Trophoblast cell (in vitro differentiated cells and primary cell): ENCODE data around the gene RWDD3.

ENCODE experiments used
- DNase-seq, 2 donors: peaks; one replicate each; pipeline ENCODE4 v3.0.0-alpha.2; 2016
- H2AFZ ChIP-seq: 2 replicates; pipeline ENCODE4 v1.6.1; 2013; ENCODE audit warnings: low read length, moderate library complexity, mild to moderate bottlenecking; ENCODE audit not compliant: insufficient read depth, poor library complexity
- H2AK5ac ChIP-seq: 2 replicates; pipeline ENCODE4 v1.6.1; 2013; ENCODE audit warnings: mild to moderate bottlenecking, low read length
- H2BK120ac ChIP-seq: 2 replicates; pipeline ENCODE4 v1.6.1; 2013; ENCODE audit warnings: low read length, mild to moderate bottlenecking, moderate library complexity; ENCODE audit not compliant: insufficient read depth, poor library complexity
- H2BK12ac ChIP-seq: 2 replicates; pipeline ENCODE4 v1.6.1; 2013; ENCODE audit warnings: mild to moderate bottlenecking, low read length, moderate library complexity
- H2BK5ac ChIP-seq: 2 replicates; pipeline ENCODE4 v1.6.1; 2013; ENCODE audit warnings: low read length, low read depth, moderate library complexity, mild to moderate bottlenecking; ENCODE audit not compliant: poor library complexity
- H3K14ac ChIP-seq: 2 replicates; pipeline ENCODE4 v1.6.1; 2013; ENCODE audit warnings: mild to moderate bottlenecking, low read length
- H3K18ac ChIP-seq: 2 replicates; pipeline ENCODE4 v1.6.1; 2013; ENCODE audit warnings: mild to moderate bottlenecking, low read length
- H3K23ac ChIP-seq: 2 replicates; pipeline ENCODE4 v1.6.1; 2013; ENCODE audit warnings: low read length
- H3K27ac ChIP-seq: 2 replicates; pipeline ENCODE4 v1.5.1; 2013; ENCODE audit warnings: low read depth, mild to moderate bottlenecking, inconsistent platforms, low read length, moderate library complexity
- H3K27me3 ChIP-seq: 2 replicates; pipeline ENCODE4 v1.6.1; 2013; ENCODE audit warnings: inconsistent platforms, mild to moderate bottlenecking, low read length, moderate library complexity; ENCODE audit not compliant: insufficient read depth
- H3K36me3 ChIP-seq, 2 experiments: 1 replicate in 1 of 2; 2 replicates in 1 of 2; pipeline ENCODE4 v1.6.1; 2013; ENCODE audit warnings: low read length in 2 of 2, mild to moderate bottlenecking in 2 of 2, moderate library complexity in 1 of 2; ENCODE audit not compliant: insufficient read depth in 2 of 2, control insufficient read depth in 1 of 2
- H3K4ac ChIP-seq: 2 replicates; pipeline ENCODE4 v1.6.1; 2013; ENCODE audit warnings: low read depth, mild to moderate bottlenecking, low read length, moderate library complexity
- H3K4me1 ChIP-seq, 2 experiments: 1 replicate in 1 of 2; 2 replicates in 1 of 2; pipeline ENCODE4 v1.6.1; 2013; ENCODE audit warnings: low read length in 2 of 2, mild to moderate bottlenecking in 2 of 2, moderate library complexity in 1 of 2; ENCODE audit not compliant: insufficient read depth in 2 of 2, control insufficient read depth in 1 of 2
- H3K4me2 ChIP-seq: 2 replicates; pipeline ENCODE4 v1.6.1; 2013; ENCODE audit warnings: inconsistent platforms, mild to moderate bottlenecking, low read length, moderate library complexity
- H3K4me3 ChIP-seq: 2 replicates; pipeline ENCODE4 v1.5.1; 2013; ENCODE audit warnings: mild to moderate bottlenecking, low read depth, low read length, inconsistent platforms
- H3K79me1 ChIP-seq: one replicate; pipeline ENCODE4 v1.6.1; 2013; ENCODE audit warnings: low read length
- H3K79me2 ChIP-seq: 2 replicates; pipeline ENCODE4 v1.6.1; 2013; ENCODE audit warnings: low read length, mild to moderate bottlenecking; ENCODE audit not compliant: control insufficient read depth, insufficient read depth, poor library complexity
- H3K9ac ChIP-seq: 2 replicates; pipeline ENCODE4 v1.6.1; 2013; ENCODE audit warnings: mild to moderate bottlenecking, low read length
- H3K9me3 ChIP-seq: 2 replicates; pipeline ENCODE4 v1.6.1; 2013; ENCODE audit warnings: low read depth, mild to moderate bottlenecking, control low read depth, inconsistent platforms, low read length; ENCODE audit not compliant: insufficient read depth
- H4K12ac ChIP-seq: 2 replicates; pipeline ENCODE4 v1.6.1; 2013; ENCODE audit warnings: low read depth, mild to moderate bottlenecking, low read length, moderate library complexity
- H4K8ac ChIP-seq: 2 replicates; pipeline ENCODE4 v1.6.1; 2013; ENCODE audit warnings: low read depth, mild to moderate bottlenecking, low read length, moderate library complexity
- H4K91ac ChIP-seq: one replicate; pipeline ENCODE4 v1.6.1; 2013; ENCODE audit warnings: low read depth, mild to moderate bottlenecking, low read length, moderate library complexity
- WGBS: extraction: QIAGEN DNeasy Blood & Tissue Kit; methylation state at CpG from one replicate; pipeline ENCODE4 v1.1.7; 2013; ENCODE audit warnings: missing lambda C conversion rate; ENCODE audit not compliant: insufficient read length, insufficient coverage; ENCODE audit errors: extremely low coverage; 5-methylcytosine and 5-hydroxymethylcytosine counted together

RWDD3 gene

GRCh38 chr1:95229706-95230105, 4.3 kb upstream of the RWDD3 start:
- Histone ChIP-seq H3K18ac (no peak overlapping the region), H2AK5ac (no peak overlapping the region), H3K36me3 (no peaks in the 10 kb centered on the region), H3K79me2 (peaks cover 7% of the 10 kb centered on the region), H3K9me3 (no peaks in the 10 kb centered on the region), H3K4ac (no peak overlapping the region), H2BK120ac (no peak overlapping the region), H3K27ac (no peak overlapping the region), H2AFZ (no peak overlapping the region), H3K4me2 (no peak overlapping the region), H3K27me3 (no peaks in the 10 kb centered on the region), H4K91ac (no peak overlapping the region), H2BK12ac (no peak overlapping the region), H3K23ac (no peak overlapping the region), H3K14ac (no peak overlapping the region), H3K9ac (no peak overlapping the region), H4K12ac (no peak overlapping the region), H3K4me3 (no peak overlapping the region), H2BK5ac (no peak overlapping the region), H3K4me1 (peaks cover 3 to 4% of the 10 kb centered on the region in 2 experiments), H3K79me1 (peaks cover 11% of the 10 kb centered on the region), H4K8ac (no peak overlapping the region)
- DNase-seq: no peak

DNA sequence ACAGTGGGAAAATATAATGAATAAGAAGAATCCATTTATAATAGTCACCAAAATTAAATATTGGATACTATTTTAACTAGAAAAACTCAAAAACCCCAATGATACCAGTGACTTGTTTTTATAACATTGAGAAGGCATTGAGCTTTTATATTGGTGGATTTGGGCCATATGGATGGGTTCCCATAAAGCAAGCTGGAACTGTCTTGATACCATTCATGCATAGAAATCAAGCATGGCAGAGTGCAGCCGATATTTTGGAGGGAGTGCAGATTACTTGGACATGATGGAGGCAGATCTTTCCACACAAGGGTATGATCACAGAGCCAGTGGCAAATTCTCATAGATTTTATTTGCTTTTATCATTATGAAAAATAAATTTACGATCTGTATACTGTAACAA, 3.8 kb upstream of the RWDD3 start:
- no peak for DNase-seq
- Histone ChIP-seq H3K79me1 (peaks cover 11% of the 10 kb centered on the region), H2BK120ac (no peak overlapping the region), H4K8ac (no peak overlapping the region), H3K18ac (no peak overlapping the region), H4K91ac (no peak overlapping the region), H2BK5ac (no peak overlapping the region), H3K79me2 (peaks cover 7% of the 10 kb centered on the region), H3K4me1 (peaks cover 3 to 4% of the 10 kb centered on the region in 2 experiments), H2AFZ (no peak overlapping the region), H3K36me3 (no peaks in the 10 kb centered on the region), H2BK12ac (no peak overlapping the region), H3K9me3 (no peaks in the 10 kb centered on the region), H3K4ac (no peak overlapping the region), H3K23ac (no peak overlapping the region), H3K4me2 (no peak overlapping the region), H3K27me3 (no peaks in the 10 kb centered on the region), H3K4me3 (no peak overlapping the region), H2AK5ac (no peak overlapping the region), H3K14ac (no peak overlapping the region), H3K9ac (no peak overlapping the region), H3K27ac (no peak overlapping the region), H4K12ac (no peak overlapping the region)
- WGBS: no CpG with 5 or more reads among the region's 2 CpGs

DNA sequence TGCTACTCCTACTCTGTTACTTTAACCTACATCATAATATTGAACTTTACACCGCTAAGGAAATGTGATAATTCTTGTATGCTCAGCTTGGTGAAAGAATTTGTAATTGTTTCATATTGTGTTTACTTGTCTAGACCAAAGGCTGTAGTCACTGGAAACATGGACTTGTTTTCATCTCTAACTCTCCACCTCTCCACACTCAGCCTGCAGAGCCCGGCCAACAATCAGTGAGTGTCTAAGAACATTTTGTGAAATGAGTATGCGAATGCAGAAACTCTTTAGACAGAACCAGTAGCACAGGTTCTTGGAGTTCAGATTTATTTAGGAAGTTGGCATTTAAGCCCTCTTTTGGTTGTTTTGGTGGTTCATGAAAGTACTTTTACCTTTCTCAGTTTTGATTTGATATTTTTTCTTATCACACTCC, 3.2 kb upstream of the RWDD3 start:
- no peak overlapping the region for H2AFZ ChIP-seq
- H3K9me3 ChIP-seq: no peaks in the 10 kb centered on the region
- H2BK5ac ChIP-seq: no peak overlapping the region
- H2AK5ac ChIP-seq: no peak overlapping the region
- no peak overlapping the region for H4K91ac ChIP-seq
- H3K27me3 ChIP-seq: no peaks in the 10 kb centered on the region
- H3K23ac ChIP-seq: no peak overlapping the region
- WGBS: no CpG with 5 or more reads among the region's 3 CpGs
- peaks cover 7% of the 10 kb centered on the region for H3K79me2 ChIP-seq
- peaks cover 3 to 4% of the 10 kb centered on the region in 2 experiments for H3K4me1 ChIP-seq
- no peak overlapping the region for H4K8ac ChIP-seq
- H3K14ac ChIP-seq: no peak overlapping the region
- no peak overlapping the region for H2BK120ac ChIP-seq
- no peak overlapping the region for H2BK12ac ChIP-seq
- H3K4me2 ChIP-seq: no peak overlapping the region
- H3K4ac ChIP-seq: no peak overlapping the region
- no peak for DNase-seq
- H3K18ac ChIP-seq: no peak overlapping the region
- no peak overlapping the region for H4K12ac ChIP-seq
- H3K4me3 ChIP-seq: no peak overlapping the region
- no peaks in the 10 kb centered on the region for H3K36me3 ChIP-seq
- H3K27ac ChIP-seq: no peak overlapping the region
- no peak overlapping the region for H3K9ac ChIP-seq
- H3K79me1 ChIP-seq: peaks cover 11% of the 10 kb centered on the region

DNA sequence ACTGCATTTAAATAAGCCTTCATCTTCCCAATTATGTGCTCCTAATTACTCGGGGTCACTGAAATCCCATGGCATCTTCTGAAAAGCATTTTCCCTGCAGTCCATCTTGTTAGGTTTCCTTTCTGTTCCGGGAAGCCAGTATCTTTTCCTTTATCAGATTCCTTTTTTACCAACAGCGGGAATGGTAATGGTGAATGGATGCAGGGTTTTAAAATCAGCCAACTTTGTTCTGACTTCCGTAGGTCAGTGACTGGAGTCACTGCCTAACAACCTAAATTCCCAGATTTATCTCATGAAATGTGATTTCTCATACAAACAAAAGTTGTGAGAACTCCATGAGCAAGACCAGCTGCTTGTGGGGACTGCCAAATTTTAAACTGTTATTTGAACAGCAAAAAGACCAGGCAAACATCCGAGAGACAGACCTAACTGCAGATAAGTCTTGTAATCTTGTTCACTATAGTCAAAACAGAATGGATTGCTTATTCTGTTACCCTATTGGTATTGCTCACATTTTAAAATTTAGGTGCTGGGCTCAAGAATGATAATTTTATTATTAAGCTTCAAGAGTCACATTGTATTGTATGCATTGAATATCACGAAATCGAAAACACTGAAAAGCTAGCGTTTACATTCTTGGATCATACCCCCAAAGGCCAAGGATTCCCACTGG, 1.2 kb upstream of the RWDD3 start:
- Histone ChIP-seq H4K91ac (peak overlapping the region; percentile 94), H3K27me3 (no peaks in the 10 kb centered on the region)

More for the DNA sequence above, 1.2 kb upstream of the RWDD3 start:
- H3K23ac ChIP-seq: no peak overlapping the region
- H4K8ac ChIP-seq: peak overlapping the region; percentile 92
- no peaks in the 10 kb centered on the region for H3K36me3 ChIP-seq
- peak overlapping the region; percentile 94 for H4K12ac ChIP-seq
- H3K4me3 ChIP-seq: peak overlapping the region; percentile 56
- no CpG with 5 or more reads among the region's 8 CpGs for WGBS
- H3K4me1 ChIP-seq: peaks cover 4 to 7% of the 10 kb centered on the region in 2 experiments
- peak overlapping the region; percentile 54 for H2BK12ac ChIP-seq
- peak overlapping the region; percentile 72 for H3K4me2 ChIP-seq
- no peak overlapping the region for H3K9ac ChIP-seq
- no peak overlapping the region for H2AK5ac ChIP-seq
- H3K9me3 ChIP-seq: no peaks in the 10 kb centered on the region
- H3K79me2 ChIP-seq: peaks cover 7% of the 10 kb centered on the region
- H3K27ac ChIP-seq: no peak overlapping the region
- no peak overlapping the region for H2AFZ ChIP-seq
- no peak overlapping the region for H3K4ac ChIP-seq
- no peak overlapping the region for H2BK120ac ChIP-seq
- H3K18ac ChIP-seq: no peak overlapping the region
- peaks cover 11% of the 10 kb centered on the region for H3K79me1 ChIP-seq
- no peak overlapping the region for H3K14ac ChIP-seq
- no peak overlapping the region for H2BK5ac ChIP-seq
- no peak for DNase-seq
